Right atrium auricular region (tissue), 2 donors: Measurements from ENCODE around the gene CYP24A1. TPM values are rescaled to one million over a fixed set of nuclear protein-coding genes. Genes with fewer than 3 reads are reported as not detected.

ENCODE experiments used
- DNase-seq: peaks from one replicate; pipeline ENCODE4 v3.0.0-alpha.2; 2019; ENCODE audit warnings: low spot score
- H3K27ac ChIP-seq, 2 donors: fragments of 200-600 bp; sonication (generic); 1 replicate in 1 of 2; 2 replicates in 1 of 2; pipeline ENCODE4 v1.5.1; 2016 to 2019
- H3K27me3 ChIP-seq, 2 donors: fragments of 200-600 bp; sonication (generic); one replicate each; pipeline versions ENCODE4 v1.5.1 to v1.6.0; 2017 to 2019
- H3K36me3 ChIP-seq: fragments of 200-600 bp; sonication (generic); one replicate; pipeline ENCODE4 v1.5.1; 2016
- H3K4me1 ChIP-seq, 2 donors: fragments of 200-600 bp; sonication (generic); one replicate each; pipeline versions ENCODE4 v1.5.1 to v1.6.0; 2017 to 2019
- H3K4me3 ChIP-seq, 2 donors: fragments of 200-600 bp; sonication (generic); 1 replicate in 1 of 2; 2 replicates in 1 of 2; pipeline ENCODE4 v1.5.1; 2017 to 2019; ENCODE audit warnings: mild to moderate bottlenecking in 1 of 2, moderate library complexity in 1 of 2
- H3K9me3 ChIP-seq, 2 donors: fragments of 200-600 bp; sonication (generic); one replicate each; pipeline ENCODE4 v1.5.1; 2019
- CTCF ChIP-seq, 2 donors: fragments of 200-600 bp; sonication (generic); IDR thresholded peaks; one replicate each; pipeline ENCODE4 v1.5.1; 2019; ENCODE audit warnings: antibody characterized with exemption in 2 of 2
- total RNA-seq, 2 donors: library from RNA; depleted of rRNA; stranded (reverse); fragments of >200 nt; gene quantifications; one replicate each; pipeline ENCODE4 v1.1.0, GENCODE V29; 2016

Gene CYP24A1
- total RNA-seq, 2 donors from 2014 or later = 0.24 TPM; not detected in 1

GRCh38 chr20:54103762-54104600 is 69.8 kb downstream of the CYP24A1 start:
- peak in 1 of 2 donors; percentile 8 for TF ChIP-seq CTCF (IDR thresholded peaks at IDR 0.05)
- no peaks in the 10 kb centered on the region for H3K36me3 ChIP-seq

More at GRCh38 chr20:54103762-54104600, 69.8 kb downstream of the CYP24A1 start:
- Histone ChIP-seq H3K4me3 (no peak overlapping the region), H3K27me3 (no peaks in the 10 kb centered on the region), H3K9me3 (no peaks in the 10 kb centered on the region), H3K27ac (no peak overlapping the region), H3K4me1 (no peaks in the 10 kb centered on the region)
- no peak for DNase-seq

Other genes with a start within 250 kb of the CYP24A1 start
- not detected for gene BCAS1, start 103.4 kb downstream of the CYP24A1 start, total RNA-seq
- gene PFDN4, start 34.1 kb upstream of the CYP24A1 start, total RNA-seq = 100 to 1,000 TPM in 1 of 2 donors, 10 to 100 TPM in 1; 48.2 to 101 TPM